DOHH2 (cell line): ENCODE measurements around the gene BANP.

Experiments
- CTCF ChIP-seq: fragments of 200-600 bp; sonication (generic); IDR thresholded peaks from one replicate; pipeline ENCODE4 v1.5.1; 2014; ENCODE audit warnings: antibody characterized with exemption, mild to moderate bottlenecking, low read depth, low read length; ENCODE audit not compliant: poor library complexity, severe bottlenecking
- EZH2phosphoT487 ChIP-seq: fragments of 200-600 bp; sonication (generic); IDR thresholded peaks from 2 replicates; pipeline ENCODE4 v1.6.1; 2017; ENCODE audit warnings: borderline replicate concordance, mild to moderate bottlenecking, antibody characterized with exemption, low read length, moderate library complexity, mixed read lengths

- no peak for TF ChIP-seq CTCF
- no peak for TF ChIP-seq EZH2phosphoT487
Measured at GRCh38 chr16:87936375-87937230, 14.6 kb upstream of the BANP start, which contains the start of gene CA5A.
